Chondrocyte (in vitro differentiated cells): ENCODE results near the gene SIN3A. TPM values are rescaled to one million over a fixed set of nuclear protein-coding genes. Genes with fewer than 3 reads are reported as not detected.

Experiments used
- DNase-seq: peaks from one replicate; pipeline ENCODE4 v3.0.0; 2021; ENCODE audit warnings: mixed read lengths, low spot score
- H3K27ac Mint-ChIP-seq: one replicate; pipeline ENCODE4 v1.8.0; 2021; ENCODE audit warnings: mild to moderate bottlenecking, moderate library complexity, mixed read lengths; ENCODE audit not compliant: unreplicated experiment
- H3K27me3 Mint-ChIP-seq: 2 replicates; pipeline ENCODE4 v1.8.0; 2021; ENCODE audit warnings: low read depth, mixed read lengths
- H3K36me3 Mint-ChIP-seq: 2 replicates; pipeline ENCODE4 v1.8.0; 2021; ENCODE audit warnings: low read depth, mixed read lengths
- H3K4me1 Mint-ChIP-seq: 2 replicates; pipeline ENCODE4 v1.8.0; 2021; ENCODE audit warnings: low read depth, mild to moderate bottlenecking, mixed read lengths
- H3K4me3 Mint-ChIP-seq: one replicate; pipeline ENCODE4 v1.8.0; 2021; ENCODE audit warnings: mild to moderate bottlenecking, moderate library complexity, mixed read lengths; ENCODE audit not compliant: unreplicated experiment
- H3K9me3 Mint-ChIP-seq: 2 replicates; pipeline ENCODE4 v1.8.0; 2021; ENCODE audit warnings: low read depth, mixed read lengths
- CTCF ChIP-seq: fragments of 200-600 bp; sonication (generic); IDR thresholded peaks from 2 replicates; pipeline ENCODE4 v1.5.0; 2021; ENCODE audit warnings: antibody characterized with exemption, mild to moderate bottlenecking, moderate library complexity
- total RNA-seq: library from RNA; stranded (reverse); gene quantifications from 3 replicates; pipeline ENCODE4 v1.2.1, GENCODE V29; 2021

SIN3A gene
- total RNA-seq, 1 donor from 2014 or later, result 44.9 TPM

DNA sequence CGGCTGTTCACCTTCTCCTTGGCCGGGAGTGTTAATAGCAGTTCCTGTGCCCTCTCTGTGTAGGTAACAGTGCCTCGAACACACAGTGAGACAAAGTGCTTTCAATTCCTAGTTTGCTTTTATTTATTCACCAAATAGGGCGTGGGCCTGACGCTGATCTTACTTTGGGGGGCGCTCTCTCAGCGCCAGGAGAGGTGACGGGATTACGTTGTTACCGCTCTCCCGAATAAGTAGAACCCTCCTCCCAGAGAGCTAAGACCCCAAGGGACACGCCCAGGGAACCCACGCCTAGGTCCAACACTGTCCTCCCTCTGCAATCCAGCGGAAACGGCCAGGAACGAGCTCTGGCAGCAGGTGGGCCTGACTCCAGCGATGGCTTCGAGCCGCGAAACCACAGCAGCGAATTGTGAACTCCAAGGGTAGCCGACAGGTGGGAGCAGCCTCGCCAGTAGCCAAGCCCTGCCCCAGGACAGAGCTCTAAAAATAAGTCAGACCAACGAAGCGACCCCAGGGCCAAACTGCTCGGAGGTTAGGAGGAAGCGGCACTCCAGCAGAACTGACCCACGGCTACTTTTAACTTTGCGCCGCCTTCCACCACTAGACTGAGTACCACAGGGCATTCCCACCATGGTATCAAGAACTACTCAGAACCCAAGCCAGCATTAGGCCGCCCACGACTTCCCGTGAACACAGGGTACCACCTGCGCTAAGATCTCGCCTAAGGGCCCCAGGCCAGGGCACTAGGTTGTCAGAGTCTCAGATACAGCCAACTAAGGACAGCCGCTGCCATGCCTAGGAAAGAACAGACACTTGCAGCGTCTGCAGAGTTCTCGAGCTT is 1.6 kb upstream of the SIN3A start:
- peak; percentile 65 for TF ChIP-seq CTCF
- peak overlapping the region; percentile 96 for H3K27ac Mint-ChIP-seq
- no peaks in the 10 kb centered on the region for H3K36me3 Mint-ChIP-seq
- DNase-seq, result peak; percentile 95
- H3K9me3 Mint-ChIP-seq, result no peaks in the 10 kb centered on the region
- H3K4me1 Mint-ChIP-seq, result peaks cover 41% of the 10 kb centered on the region
- peak overlapping the region; percentile 92 for H3K4me3 Mint-ChIP-seq
- H3K27me3 Mint-ChIP-seq, result no peaks in the 10 kb centered on the region

DNA sequence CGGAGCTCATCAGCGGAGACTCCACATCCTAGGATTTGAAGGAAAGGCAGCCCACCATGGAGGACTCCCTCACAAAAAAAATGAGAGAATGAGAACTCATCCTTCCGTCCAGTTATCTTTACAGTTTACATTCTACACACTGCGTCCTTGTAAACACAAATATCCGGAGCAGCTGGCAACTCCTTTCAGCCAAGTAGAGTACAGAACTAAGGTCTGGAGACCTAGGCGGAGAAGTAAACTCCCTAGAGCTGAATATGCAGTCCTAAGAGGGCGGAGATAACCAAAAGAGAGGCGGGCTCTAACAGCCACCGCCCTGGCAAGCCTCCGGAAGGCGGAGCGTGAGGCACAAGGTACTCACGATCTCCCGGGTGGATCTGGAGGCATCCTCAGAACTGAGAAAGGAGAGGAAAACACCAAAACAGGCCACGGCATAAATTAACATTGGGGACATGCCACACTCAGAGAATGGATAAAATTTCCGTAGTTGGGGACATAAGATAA is 924 bp upstream of the SIN3A start:
- Mint-ChIP-seq H3K27me3 (no peaks in the 10 kb centered on the region), H3K4me3 (peak overlapping the region; percentile 92)

GRCh38 chr15:75451202-75451673 is 252 bp downstream of the SIN3A start:
- peak; percentile 93 for DNase-seq
- Mint-ChIP-seq H3K27ac (peak overlapping the region; percentile 96), H3K36me3 (no peaks in the 10 kb centered on the region), H3K4me1 (peaks cover 28% of the 10 kb centered on the region), H3K9me3 (no peaks in the 10 kb centered on the region), H3K27me3 (no peaks in the 10 kb centered on the region), H3K4me3 (peak overlapping the region; percentile 79)
- TF ChIP-seq CTCF, result no peak

More for the DNA sequence above, 924 bp upstream of the SIN3A start:
- H3K9me3 Mint-ChIP-seq, result no peaks in the 10 kb centered on the region
- H3K36me3 Mint-ChIP-seq, result no peaks in the 10 kb centered on the region
- H3K27ac Mint-ChIP-seq, result peak overlapping the region; percentile 96
- TF ChIP-seq CTCF, result no peak
- H3K4me1 Mint-ChIP-seq, result peaks cover 39% of the 10 kb centered on the region
- DNase-seq, result no peak

- Mint-ChIP-seq H3K27me3 (no peaks in the 10 kb centered on the region), H3K27ac (peak overlapping the region; percentile 98), H3K4me1 (peaks cover 26% of the 10 kb centered on the region), H3K4me3 (peak overlapping the region; percentile 96), H3K36me3 (no peaks in the 10 kb centered on the region), H3K9me3 (no peaks in the 10 kb centered on the region)
- DNase-seq, result peak; percentile 98
- no peak for TF ChIP-seq CTCF
These were observed 936 bp downstream of the SIN3A start for GRCh38 chr15:75450307-75451201.
